ENCODE data around the gene SYNPO2.

DNA sequence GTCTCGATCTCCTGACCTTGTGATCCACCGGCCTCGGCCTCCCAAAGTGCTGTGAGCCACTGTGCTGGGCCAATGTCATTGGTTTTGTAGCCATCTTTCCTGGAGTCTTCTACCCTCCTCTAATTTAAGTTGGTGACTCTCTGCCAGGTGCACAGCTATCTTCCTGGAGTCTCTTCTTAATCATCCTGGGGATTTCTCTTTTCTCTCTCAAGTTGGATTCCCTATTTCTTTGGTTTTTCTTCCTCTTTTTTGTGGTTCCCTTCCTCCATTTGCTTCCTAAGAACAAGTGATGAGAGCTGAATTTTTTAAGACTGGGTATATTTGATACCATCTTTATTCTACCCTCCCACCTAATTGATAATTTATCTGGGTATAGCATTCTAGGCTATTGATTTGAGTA, 113.8 kb downstream of the SYNPO2 start:
- TF ChIP-seq, protein P1, sequence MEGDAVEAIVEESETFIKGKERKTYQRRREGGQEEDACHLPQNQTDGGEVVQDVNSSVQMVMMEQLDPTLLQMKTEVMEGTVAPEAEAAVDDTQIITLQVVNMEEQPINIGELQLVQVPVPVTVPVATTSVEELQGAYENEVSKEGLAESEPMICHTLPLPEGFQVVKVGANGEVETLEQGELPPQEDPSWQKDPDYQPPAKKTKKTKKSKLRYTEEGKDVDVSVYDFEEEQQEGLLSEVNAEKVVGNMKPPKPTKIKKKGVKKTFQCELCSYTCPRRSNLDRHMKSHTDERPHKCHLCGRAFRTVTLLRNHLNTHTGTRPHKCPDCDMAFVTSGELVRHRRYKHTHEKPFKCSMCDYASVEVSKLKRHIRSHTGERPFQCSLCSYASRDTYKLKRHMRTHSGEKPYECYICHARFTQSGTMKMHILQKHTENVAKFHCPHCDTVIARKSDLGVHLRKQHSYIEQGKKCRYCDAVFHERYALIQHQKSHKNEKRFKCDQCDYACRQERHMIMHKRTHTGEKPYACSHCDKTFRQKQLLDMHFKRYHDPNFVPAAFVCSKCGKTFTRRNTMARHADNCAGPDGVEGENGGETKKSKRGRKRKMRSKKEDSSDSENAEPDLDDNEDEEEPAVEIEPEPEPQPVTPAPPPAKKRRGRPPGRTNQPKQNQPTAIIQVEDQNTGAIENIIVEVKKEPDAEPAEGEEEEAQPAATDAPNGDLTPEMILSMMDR (IDR thresholded peaks at IDR 0.05), result no peak
- no peak for TF ChIP-seq POLR2A (IDR thresholded peaks at IDR 0.05)
